Caco-2 (cell line): Measurements from ENCODE around the gene SPOCK1. TPM values are rescaled to one million over a fixed set of nuclear protein-coding genes. Genes with fewer than 3 reads are reported as not detected.

Experiments used
- BruUV-seq: library from RNA; stranded (reverse); fragments of 400-500 nt; replicated peaks from 2 replicates; lab custom pipeline; 2021; lab: Mats Ljungman, UMichigan
- CTCF ChIA-PET: fragments of 300-600 bp; sonication (Branson Sonifier 250); formaldehyde crosslinking; loops from one replicate; lab custom pipeline; 2022; ENCODE audit warnings: antibody characterized with exemption; lab: Charles Lee
- POLR2A ChIA-PET: fragments of 300-600 bp; sonication (Branson Sonifier 250); formaldehyde crosslinking; loops from one replicate; lab custom pipeline; 2022; ENCODE audit warnings: antibody characterized with exemption; lab: Charles Lee
- DNase-seq, 2 experiments: peaks; one replicate each; pipeline versions ENCODE4 v3.0.0 to v3.0.0-alpha.2; 2020 to 2022
- H3K27me3 ChIP-seq: replicated peaks from 2 replicates; pipeline ENCODE4 v1.6.0; 2011; ENCODE audit warnings: low read length; ENCODE audit not compliant: control insufficient read depth, insufficient read depth
- H3K36me3 ChIP-seq: 2 replicates; pipeline ENCODE4 v1.5.1; 2011; ENCODE audit warnings: low read length; ENCODE audit not compliant: control insufficient read depth, insufficient read depth
- H3K4me1 ChIP-seq: fragments of 250-450 bp; sonication (Bioruptor Pico); 2 replicates; pipeline ENCODE4 v1.5.1; 2020; ENCODE audit warnings: mild to moderate bottlenecking
- H3K4me3 ChIP-seq: 2 replicates; pipeline ENCODE4 v1.5.1; 2011; ENCODE audit warnings: low read depth, mild to moderate bottlenecking, control low read depth, low read length
- H3K9me3 ChIP-seq: fragments of 250-450 bp; sonication (Bioruptor Pico); 2 replicates; pipeline ENCODE4 v1.5.1; 2020; ENCODE audit warnings: mild to moderate bottlenecking, moderate library complexity
- H3K27ac Mint-ChIP-seq: one replicate; pipeline ENCODE4 v1.8.0; 2022; ENCODE audit warnings: mixed read lengths; ENCODE audit not compliant: unreplicated experiment
- H3K27me3 Mint-ChIP-seq: one replicate; pipeline ENCODE4 v1.8.0; 2022; ENCODE audit warnings: mixed read lengths; ENCODE audit not compliant: insufficient read depth, unreplicated experiment
- H3K36me3 Mint-ChIP-seq: one replicate; pipeline ENCODE4 v1.8.0; 2022; ENCODE audit warnings: mild to moderate bottlenecking, mixed read lengths; ENCODE audit not compliant: insufficient read depth, unreplicated experiment
- H3K4me1 Mint-ChIP-seq: one replicate; pipeline ENCODE4 v1.8.0; 2022; ENCODE audit warnings: low read depth, mixed read lengths; ENCODE audit not compliant: unreplicated experiment
- H3K4me3 Mint-ChIP-seq: one replicate; pipeline ENCODE4 v1.8.0; 2022; ENCODE audit warnings: mild to moderate bottlenecking, moderate library complexity, mixed read lengths; ENCODE audit not compliant: unreplicated experiment
- H3K9me3 Mint-ChIP-seq: one replicate; pipeline ENCODE4 v1.8.0; 2022; ENCODE audit warnings: mixed read lengths; ENCODE audit not compliant: unreplicated experiment
- CTCF ChIP-seq, 2 experiments: fragments of 200-600 bp in 1 of 2; IDR thresholded peaks; 1 replicate in 1 of 2; 2 replicates in 1 of 2; pipeline versions ENCODE4 v1.5.1 to v1.8.0; 2011 to 2022; ENCODE audit warnings: antibody characterized with exemption in 1 of 2, control low read depth in 1 of 2, inconsistent platforms in 1 of 2, low read depth in 1 of 2, low read length in 1 of 2, mild to moderate bottlenecking in 1 of 2, moderate library complexity in 1 of 2; ENCODE audit not compliant: insufficient read depth in 1 of 2, severe bottlenecking in 1 of 2, unreplicated experiment in 1 of 2
- intact Hi-C: fragments of 100-400 bp; cut with micrococcal nuclease; formaldehyde crosslinking; loops from one replicate; pipeline ENCODE4 v1.10.0; 2022; ENCODE audit not compliant: unreplicated experiment
- total RNA-seq: library from RNA; stranded (reverse); gene quantifications from 2 replicates; pipeline ENCODE4 v1.2.3, GENCODE V29; 2022

The SPOCK1 gene
- total RNA-seq, 1 experiment from 2014 or later, result not detected

- CTCF ChIA-PET, result no interaction called here
- H3K27me3 ChIP-seq, result no peaks in the 10 kb centered on the region; the same call in 1 of the 2 replicates
Observed at GRCh38 chr5:137286025-137286610, 213.0 kb downstream of the SPOCK1 start.

GRCh38 chr5:137283801-137284200, 215.3 kb downstream of the SPOCK1 start:
- no peaks in the 10 kb centered on the region for H3K9me3 Mint-ChIP-seq
- H3K4me3 ChIP-seq, result no peak overlapping the region
- H3K36me3 ChIP-seq, result no peaks in the 10 kb centered on the region
- CTCF ChIA-PET, result no interaction called here
- no peaks in the 10 kb centered on the region; the same call in 1 of the 2 replicates for H3K9me3 ChIP-seq
- intact Hi-C loops, result no loop called here
- BruUV-seq, result no TSS peak
- no peak for TF ChIP-seq CTCF (IDR thresholded peaks at IDR 0.05; ENCODE audit: insufficient read depth in 1 of 2, low read depth in 1 of 2, low read length in 1 of 2, severe bottlenecking in 1 of 2, unreplicated experiment in 1 of 2)
- no peaks in the 10 kb centered on the region; the same call in 1 of the 2 replicates for H3K27me3 ChIP-seq
- H3K4me1 ChIP-seq, result no peaks in the 10 kb centered on the region
- H3K36me3 Mint-ChIP-seq, result no peaks in the 10 kb centered on the region
- H3K27ac Mint-ChIP-seq, result no peak overlapping the region
- H3K4me1 Mint-ChIP-seq, result no peaks in the 10 kb centered on the region
- POLR2A ChIA-PET, result no interaction called here
- no peak for DNase-seq
- H3K4me3 Mint-ChIP-seq, result no peak overlapping the region
- H3K27me3 Mint-ChIP-seq, result peaks cover 14% of the 10 kb centered on the region

More at GRCh38 chr5:137286025-137286610, 213.0 kb downstream of the SPOCK1 start:
- Mint-ChIP-seq H3K9me3 (no peaks in the 10 kb centered on the region), H3K27ac (no peak overlapping the region), H3K36me3 (no peaks in the 10 kb centered on the region), H3K4me3 (no peak overlapping the region), H3K27me3 (peaks cover 22% of the 10 kb centered on the region), H3K4me1 (no peaks in the 10 kb centered on the region)
- H3K36me3 ChIP-seq, result no peaks in the 10 kb centered on the region
- no TSS peak for BruUV-seq
- H3K4me1 ChIP-seq, result no peaks in the 10 kb centered on the region
- no peak for TF ChIP-seq CTCF (IDR thresholded peaks at IDR 0.05; ENCODE audit: insufficient read depth in 1 of 2, low read depth in 1 of 2, low read length in 1 of 2, severe bottlenecking in 1 of 2, unreplicated experiment in 1 of 2)
- DNase-seq, result no peak
- no peak overlapping the region for H3K4me3 ChIP-seq
- intact Hi-C loops, result no loop called here
- POLR2A ChIA-PET, result no interaction called here
- H3K9me3 ChIP-seq, result no peaks in the 10 kb centered on the region

- no peaks in the 10 kb centered on the region; the same call in 1 of the 2 replicates for H3K27me3 ChIP-seq
- H3K4me3 ChIP-seq, result no peak overlapping the region
- Mint-ChIP-seq H3K27ac (no peak overlapping the region), H3K36me3 (no peaks in the 10 kb centered on the region), H3K4me3 (no peak overlapping the region), H3K9me3 (no peaks in the 10 kb centered on the region), H3K27me3 (peaks cover 4% of the 10 kb centered on the region), H3K4me1 (no peaks in the 10 kb centered on the region)
- intact Hi-C loops, result no loop called here
- no peak for TF ChIP-seq CTCF (IDR thresholded peaks at IDR 0.05; ENCODE audit: insufficient read depth in 1 of 2, low read depth in 1 of 2, low read length in 1 of 2, severe bottlenecking in 1 of 2, unreplicated experiment in 1 of 2)
- H3K4me1 ChIP-seq, result no peaks in the 10 kb centered on the region
- POLR2A ChIA-PET, result no interaction called here
- BruUV-seq, result no TSS peak
- no peaks in the 10 kb centered on the region; the same call in 1 of the 2 replicates for H3K9me3 ChIP-seq
- DNase-seq, result no peak
- no peaks in the 10 kb centered on the region for H3K36me3 ChIP-seq
- CTCF ChIA-PET, result no interaction called here
Observed at GRCh38 chr5:137282216-137282615, 216.9 kb downstream of the SPOCK1 start.
